ENCODE results near the gene TAF1B. TPM values are rescaled to one million over a fixed set of nuclear protein-coding genes. Genes with fewer than 3 reads are reported as not detected.

TAF1B gene
- total RNA-seq, 1 experiment from 2014 or later: 35.2 TPM

DNA sequence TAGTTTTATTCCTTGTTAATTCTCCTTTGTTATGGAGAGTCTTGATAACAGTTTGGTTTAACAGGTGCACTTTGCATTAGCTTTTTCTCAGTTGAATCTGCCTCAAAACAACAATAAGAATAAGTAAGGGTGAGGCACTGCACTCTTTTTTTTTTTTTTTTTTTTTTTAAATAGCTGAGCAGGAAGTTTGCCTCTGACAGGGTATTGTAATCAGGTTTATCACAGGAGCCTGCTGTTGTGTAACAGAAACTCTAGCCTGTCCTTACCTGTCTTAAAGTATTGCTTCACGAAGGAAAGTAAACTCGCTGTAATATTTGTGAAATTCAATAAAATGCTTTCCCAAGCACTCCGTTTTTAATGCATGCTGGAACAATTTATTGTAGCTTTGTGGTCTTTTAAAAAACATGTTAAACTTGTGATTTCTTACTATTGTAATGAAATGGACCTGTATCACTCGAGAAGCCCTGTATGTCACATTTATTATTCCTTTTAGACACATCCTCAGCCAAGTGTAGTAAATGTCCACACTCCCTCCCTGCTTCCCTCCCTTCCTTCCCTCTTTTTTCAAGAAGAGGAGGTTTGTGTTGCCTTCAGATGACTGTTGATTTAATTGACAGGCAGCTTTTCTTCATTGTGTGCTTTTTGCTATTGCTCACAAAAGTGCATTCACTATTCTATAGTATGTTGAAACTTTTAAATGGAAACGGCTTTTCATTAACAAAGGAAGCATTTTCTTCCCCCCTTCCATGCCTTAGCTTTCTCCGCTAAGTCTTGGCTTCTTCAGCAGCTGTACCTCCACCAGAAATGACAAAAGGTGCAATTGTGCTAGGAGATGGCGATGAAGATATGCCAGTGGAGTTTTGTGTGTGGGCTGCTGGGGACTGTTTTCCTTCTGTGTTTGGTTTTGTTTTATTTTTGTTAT is 52.7 kb downstream of the TAF1B start:
- intact Hi-C loops (cut with micrococcal nuclease; ENCODE audit: unreplicated experiment) (no loop called here), in situ Hi-C loops (cut with HindIII; ENCODE audit: low pct_unique_long_range_greater_than_20kb, low sequenced_read_pairs) (no loop called here)
- no peaks in the 10 kb centered on the region for H3K36me3 ChIP-seq (ENCODE audit: control insufficient read depth, insufficient read depth, low read length)
- H3K4me1 ChIP-seq (ENCODE audit: control insufficient read depth, insufficient read depth, low read length): peaks cover 18% of the 10 kb centered on the region
- TF ChIP-seq, protein P1, sequence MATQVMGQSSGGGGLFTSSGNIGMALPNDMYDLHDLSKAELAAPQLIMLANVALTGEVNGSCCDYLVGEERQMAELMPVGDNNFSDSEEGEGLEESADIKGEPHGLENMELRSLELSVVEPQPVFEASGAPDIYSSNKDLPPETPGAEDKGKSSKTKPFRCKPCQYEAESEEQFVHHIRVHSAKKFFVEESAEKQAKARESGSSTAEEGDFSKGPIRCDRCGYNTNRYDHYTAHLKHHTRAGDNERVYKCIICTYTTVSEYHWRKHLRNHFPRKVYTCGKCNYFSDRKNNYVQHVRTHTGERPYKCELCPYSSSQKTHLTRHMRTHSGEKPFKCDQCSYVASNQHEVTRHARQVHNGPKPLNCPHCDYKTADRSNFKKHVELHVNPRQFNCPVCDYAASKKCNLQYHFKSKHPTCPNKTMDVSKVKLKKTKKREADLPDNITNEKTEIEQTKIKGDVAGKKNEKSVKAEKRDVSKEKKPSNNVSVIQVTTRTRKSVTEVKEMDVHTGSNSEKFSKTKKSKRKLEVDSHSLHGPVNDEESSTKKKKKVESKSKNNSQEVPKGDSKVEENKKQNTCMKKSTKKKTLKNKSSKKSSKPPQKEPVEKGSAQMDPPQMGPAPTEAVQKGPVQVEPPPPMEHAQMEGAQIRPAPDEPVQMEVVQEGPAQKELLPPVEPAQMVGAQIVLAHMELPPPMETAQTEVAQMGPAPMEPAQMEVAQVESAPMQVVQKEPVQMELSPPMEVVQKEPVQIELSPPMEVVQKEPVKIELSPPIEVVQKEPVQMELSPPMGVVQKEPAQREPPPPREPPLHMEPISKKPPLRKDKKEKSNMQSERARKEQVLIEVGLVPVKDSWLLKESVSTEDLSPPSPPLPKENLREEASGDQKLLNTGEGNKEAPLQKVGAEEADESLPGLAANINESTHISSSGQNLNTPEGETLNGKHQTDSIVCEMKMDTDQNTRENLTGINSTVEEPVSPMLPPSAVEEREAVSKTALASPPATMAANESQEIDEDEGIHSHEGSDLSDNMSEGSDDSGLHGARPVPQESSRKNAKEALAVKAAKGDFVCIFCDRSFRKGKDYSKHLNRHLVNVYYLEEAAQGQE (IDR thresholded peaks at IDR 0.05; ENCODE audit: insufficient read depth in 1 of 2, low read depth in 2 of 2, low read length in 1 of 2): no peak
- TF ChIP-seq TCF7L2 (IDR thresholded peaks at IDR 0.05; ENCODE audit: low read depth, low read length) (no peak), SIN3A (IDR thresholded peaks at IDR 0.05; ENCODE audit: borderline replicate concordance, insufficient read depth, low read depth, low read length) (no peak), CTCF (IDR thresholded peaks at IDR 0.05) (no peak), POLR2AphosphoS5 (IDR thresholded peaks at IDR 0.05; ENCODE audit: low read depth, low read length) (no peak)
- DNase-seq (ENCODE audit: low read depth, low spot score): no peak
- BruUV-seq (replicated peaks): no TSS peak
- no peak overlapping the region for H3K27ac ChIP-seq (ENCODE audit: low read length)
- ATAC-seq: no peak
- ChIA-PET CTCF (interaction anchor here (0.6 kb wide), 1 partner anchor 18 kb away, joined by 3 read pairs; no protein-coding TSS in a partner anchor), POLR2A (interaction anchor here (0.5 to 0.6 kb wide), 3 partner anchors 126 to 543 kb away, joined by 4 to 9 read pairs (median 6); no protein-coding TSS in a partner anchor)
- H3K27me3 ChIP-seq (ENCODE audit: control insufficient read depth, insufficient read depth, low read length): no peaks in the 10 kb centered on the region
- no peaks in the 10 kb centered on the region for H3K9me3 ChIP-seq (ENCODE audit: control insufficient read depth, insufficient read depth, low read depth, low read length)
- H3K4me3 ChIP-seq (ENCODE audit: low read depth in 2 of 2, low read length in 2 of 2): no peak overlapping the region

GRCh38 chr2:9897331-9897737 is 54.1 kb downstream of the TAF1B start:
- peak overlapping the region; percentile 25; the same call in 1 of the 2 replicates for H3K27ac ChIP-seq (ENCODE audit: low read length)
- H3K9me3 ChIP-seq (ENCODE audit: control insufficient read depth, insufficient read depth, low read depth, low read length): no peaks in the 10 kb centered on the region
- DNase-seq (ENCODE audit: low read depth, low spot score): peak; percentile 36
- H3K36me3 ChIP-seq (ENCODE audit: control insufficient read depth, insufficient read depth, low read length): no peaks in the 10 kb centered on the region
- BruUV-seq (replicated peaks): no TSS peak
- in situ Hi-C loops (cut with HindIII; ENCODE audit: low pct_unique_long_range_greater_than_20kb, low sequenced_read_pairs): no loop called here
- ATAC-seq: peak; percentile 77; the same call in 1 of the 2 replicates
- no peaks in the 10 kb centered on the region for H3K27me3 ChIP-seq (ENCODE audit: control insufficient read depth, insufficient read depth, low read length)
- peaks cover 18% of the 10 kb centered on the region for H3K4me1 ChIP-seq (ENCODE audit: control insufficient read depth, insufficient read depth, low read length)
- intact Hi-C loops (cut with micrococcal nuclease; ENCODE audit: unreplicated experiment): no loop called here
- ChIA-PET POLR2A (interaction anchor here (0.6 kb wide), 1 partner anchor 222 kb away, joined by 5 read pairs; no protein-coding TSS in a partner anchor), CTCF (no interaction called here)
- TF ChIP-seq CTCF (IDR thresholded peaks at IDR 0.05) (no peak), SIN3A (IDR thresholded peaks at IDR 0.05; ENCODE audit: borderline replicate concordance, insufficient read depth, low read depth, low read length) (no peak), POLR2AphosphoS5 (IDR thresholded peaks at IDR 0.05; ENCODE audit: low read depth, low read length) (no peak), TCF7L2 (IDR thresholded peaks at IDR 0.05; ENCODE audit: low read depth, low read length) (no peak)
- TF ChIP-seq, protein P1 (IDR thresholded peaks at IDR 0.05; ENCODE audit: insufficient read depth in 1 of 2, low read depth in 2 of 2, low read length in 1 of 2): no peak
- no peak overlapping the region for H3K4me3 ChIP-seq (ENCODE audit: low read depth in 2 of 2, low read length in 2 of 2)
